C4-2B (cell line): ENCODE measurements around the gene TVP23A.

Source experiments
- H3K27ac ChIP-seq: fragments of 450-650 bp; 2 replicates; pipeline ENCODE4 v1.5.1; 2017
- CTCF ChIP-seq: fragments of 450-650 bp; conservative IDR thresholded peaks from 2 replicates; pipeline ENCODE4 v1.5.1; 2017; ENCODE audit warnings: mild to moderate bottlenecking
- ZFX ChIP-seq: fragments of 450-650 bp; IDR thresholded peaks from 2 replicates; pipeline ENCODE4 v1.6.1; 2017

Gene TVP23A

GRCh38 chr16:10859020-10859419 is 40.4 kb upstream of the TVP23A start:
- H3K27ac ChIP-seq: no peak overlapping the region
- no peak for TF ChIP-seq CTCF
- TF ChIP-seq ZFX: no peak

- TF ChIP-seq CTCF: no peak
- TF ChIP-seq ZFX: no peak
Measured at GRCh38 chr16:10858203-10858602, 39.6 kb upstream of the TVP23A start.

GRCh38 chr16:10856042-10856441 is 37.4 kb upstream of the TVP23A start:
- H3K27ac ChIP-seq: no peak overlapping the region
- TF ChIP-seq CTCF (no peak), ZFX (no peak)

More at GRCh38 chr16:10858203-10858602, 39.6 kb upstream of the TVP23A start:
- H3K27ac ChIP-seq: no peak overlapping the region

- TF ChIP-seq ZFX: no peak
- no peak for TF ChIP-seq CTCF
- H3K27ac ChIP-seq: no peak overlapping the region
Measured at GRCh38 chr16:10852948-10853347, 34.4 kb upstream of the TVP23A start.

- TF ChIP-seq CTCF: no peak
- no peak overlapping the region for H3K27ac ChIP-seq
Measured at GRCh38 chr16:10852286-10852685, 33.7 kb upstream of the TVP23A start.

GRCh38 chr16:10851512-10851911 is 32.9 kb upstream of the TVP23A start:
- no peak for TF ChIP-seq ZFX
- TF ChIP-seq CTCF: no peak
- no peak overlapping the region for H3K27ac ChIP-seq

- no peak overlapping the region for H3K27ac ChIP-seq
- no peak for TF ChIP-seq CTCF
- TF ChIP-seq ZFX: no peak
Measured at GRCh38 chr16:10850478-10850850, 31.9 kb upstream of the TVP23A start.
